Measurements from ENCODE around the gene ABI3BP. TPM values are rescaled to one million over a fixed set of nuclear protein-coding genes. Genes with fewer than 3 reads are reported as not detected.

ABI3BP gene
- total and polyA plus RNA-seq, 10 of the 15 experiments (the other 5 are each of a cell fraction or from before 2014, with no cell fraction given): 0.03 to 0.42 (median 0.11) TPM; not detected in 4

- TF ChIP-seq BMI1 (IDR thresholded peaks at IDR 0.05; ENCODE audit: borderline replicate concordance) (no peak), SIN3A (IDR thresholded peaks at IDR 0.05; ENCODE audit: low read depth, low read length) (peak; percentile 54; the same call in 1 of the 2 replicates), EED (IDR thresholded peaks at IDR 0.05; ENCODE audit: low read depth) (peak; percentile 63), SREBF1 (IDR thresholded peaks at IDR 0.05; ENCODE audit: low read length) (no peak), SMARCA5 (IDR thresholded peaks at IDR 0.05) (no peak; the same call in 1 of the 2 replicates), MEF2A (IDR thresholded peaks at IDR 0.05; ENCODE audit: insufficient read depth, low read depth, low read length) (0 out of 2 replicates have a peak, but pooled peaks have one; percentile 7), YBX1 (IDR thresholded peaks at IDR 0.05) (no peak), RCOR1 (conservative IDR thresholded peaks at IDR 0.05; ENCODE audit: low read depth, low read length) (no peak), SUPT20H (IDR thresholded peaks at IDR 0.05; ENCODE audit: borderline replicate concordance, control insufficient read depth, low read depth, low read length) (no peak), ZBTB33 (IDR thresholded peaks at IDR 0.05) (no peak), MAX (IDR thresholded peaks at IDR 0.05; ENCODE audit: low read depth, low read length) (no peak), POLR2AphosphoS2 (IDR thresholded peaks at IDR 0.05; ENCODE audit: low read depth, low read length) (peak; percentile 38; the same call in 1 of the 2 replicates), HCFC1 (IDR thresholded peaks at IDR 0.05; ENCODE audit: low read length) (peak; percentile 53; the same call in 1 of the 2 replicates), USF1 (IDR thresholded peaks at IDR 0.05; ENCODE audit: borderline replicate concordance, extremely low read length, insufficient read depth, low read depth, low read length) (no peak), TAF1 (IDR thresholded peaks at IDR 0.05; ENCODE audit: borderline replicate concordance, low read depth, low read length) (peak; percentile 26; the same call in 1 of the 2 replicates), ZBED1 (IDR thresholded peaks at IDR 0.05; ENCODE audit: borderline replicate concordance) (no peak), NFIC (IDR thresholded peaks at IDR 0.05; ENCODE audit: low read depth, low read length) (no peak), SUZ12 (IDR thresholded peaks at IDR 0.05; ENCODE audit: unreplicated experiment) (no peak), PAX5 (IDR thresholded peaks at IDR 0.05; ENCODE audit: borderline replicate concordance, low read depth, low read length) (0 out of 2 replicates have a peak, but pooled peaks have one; percentile 12), IRF4 (IDR thresholded peaks at IDR 0.05; ENCODE audit: low read depth, low read length) (peak; percentile 27; the same call in 1 of the 2 replicates), PRDM15 (CRISPR knock-in tag; IDR thresholded peaks at IDR 0.05) (no peak), HDGF (IDR thresholded peaks at IDR 0.05) (peak; percentile 95; the same call in 1 of the 2 replicates), WRNIP1 (IDR thresholded peaks at IDR 0.05; ENCODE audit: borderline replicate concordance, low read depth, low read length) (no peak), EZH2 (IDR thresholded peaks at IDR 0.05; ENCODE audit: borderline replicate concordance, control insufficient read depth, low read depth, low read length) (no peak)
Observed at GRCh38 chr3:100708989-100709841, 284.0 kb downstream of the ABI3BP start, which contains the start of gene TFG (continued).
